Cardiac septum (tissue), 1 donor: ENCODE data around the gene C5. TPM values are rescaled to one million over a fixed set of nuclear protein-coding genes. Genes with fewer than 3 reads are reported as not detected.
"Not testable (repeated sequence)": the region's sequence is repeated elsewhere in the genome, so short reads cannot be mapped to it uniquely, and the experiment has no call there.

ENCODE experiments used
- DNase-seq: peaks from one replicate; pipeline ENCODE4 v3.0.0-alpha.2; 2020; ENCODE audit warnings: low spot score
- intact Hi-C: fragments of 100-400 bp; cut with DNase I; formaldehyde crosslinking; loops from one replicate; pipeline ENCODE4 v1.14.0; 2022
- total RNA-seq: library from RNA; stranded (reverse); fragmentation: NEBNext Ultra II Directional; extraction: Animal tissue kit (Norgen Biotek cat#: 25700); gene quantifications from one replicate; pipeline ENCODE4 v1.2.1, GENCODE V29; 2021
- donor health status: DM: no; HTN: no; CAD: no.

C5 gene
- total RNA-seq, 1 donor from 2014 or later = 1.1 TPM

GRCh38 chr9:120996409-120996808 lies 53.7 kb downstream of the C5 start:
- intact Hi-C loops = no loop called here
- no peak for DNase-seq

- no peak for DNase-seq
- intact Hi-C loops = loop anchor here (5.0 kb wide), 1 partner anchor 68 kb away; no protein-coding TSS in a partner anchor
Observed at GRCh38 chr9:120989065-120989464, 61.0 kb downstream of the C5 start.

- intact Hi-C loops = loop anchor here (5.0 kb wide), 1 partner anchor 71 kb away; no protein-coding TSS in a partner anchor
- DNase-seq = no peak
Observed at GRCh38 chr9:120985819-120986222, 64.3 kb downstream of the C5 start.

GRCh38 chr9:120983259-120983837 lies 66.7 kb downstream of the C5 start:
- no peak for DNase-seq
- intact Hi-C loops = no loop called here

- DNase-seq = no peak
- intact Hi-C loops = no loop called here
Observed at GRCh38 chr9:120982836-120983235, 67.2 kb downstream of the C5 start.

- no peak for DNase-seq
- intact Hi-C loops = no loop called here
Observed at GRCh38 chr9:120980951-120981350, 69.1 kb downstream of the C5 start.

- no peak for DNase-seq
- intact Hi-C loops = no loop called here
Observed at GRCh38 chr9:120979797-120980196, 70.3 kb downstream of the C5 start.

- intact Hi-C loops = no loop called here
- DNase-seq = no peak
Observed at GRCh38 chr9:120978987-120979386, 71.1 kb downstream of the C5 start.

GRCh38 chr9:120977321-120977720 lies 72.8 kb downstream of the C5 start:
- no peak for DNase-seq
- intact Hi-C loops = no loop called here

- intact Hi-C loops = no loop called here
- no peak for DNase-seq
Observed at GRCh38 chr9:120974921-120975320, 75.2 kb downstream of the C5 start.

- intact Hi-C loops = no loop called here
- DNase-seq = no peak
Observed at GRCh38 chr9:120974181-120974580, 75.9 kb downstream of the C5 start.

- intact Hi-C loops = no loop called here
- DNase-seq = no peak
Observed at GRCh38 chr9:120971938-120972337, 78.1 kb downstream of the C5 start.

GRCh38 chr9:120971471-120971870 lies 78.6 kb downstream of the C5 start:
- intact Hi-C loops, DNase-seq: not testable (repeated sequence)

- intact Hi-C loops = no loop called here
- no peak for DNase-seq
Observed at GRCh38 chr9:120970244-120970643, 79.8 kb downstream of the C5 start.

- intact Hi-C loops = no loop called here
- DNase-seq = no peak
Observed at GRCh38 chr9:120966013-120966369, 84.1 kb downstream of the C5 start.

GRCh38 chr9:120965344-120966012 lies 84.6 kb downstream of the C5 start:
- DNase-seq = no peak
- intact Hi-C loops = no loop called here

- intact Hi-C loops = no loop called here
- no peak for DNase-seq
Observed at GRCh38 chr9:120961936-120962335, 88.1 kb downstream of the C5 start.

GRCh38 chr9:120960001-120960400 lies 90.1 kb downstream of the C5 start:
- intact Hi-C loops = no loop called here
- no peak for DNase-seq

GRCh38 chr9:120956862-120957261 lies 93.2 kb downstream of the C5 start:
- no peak for DNase-seq
- intact Hi-C loops = no loop called here

GRCh38 chr9:120951960-120952618 lies 98.0 kb downstream of the C5 start:
- intact Hi-C loops = no loop called here
- DNase-seq = no peak
